ELF-1 (cell line): ENCODE data around the gene CDHR3.
A peak's percentile ranks its signal among the peaks of the same experiment; 100 is the strongest.
"Not testable (repeated sequence)": the region's sequence is repeated elsewhere in the genome, so short reads cannot be mapped to it uniquely, and the experiment has no call there.

ENCODE experiments used
- DNase-seq: peaks from one replicate; pipeline ENCODE4 v3.0.0-alpha.2; 2016; ENCODE audit warnings: low read depth, low spot score

The CDHR3 gene

DNA sequence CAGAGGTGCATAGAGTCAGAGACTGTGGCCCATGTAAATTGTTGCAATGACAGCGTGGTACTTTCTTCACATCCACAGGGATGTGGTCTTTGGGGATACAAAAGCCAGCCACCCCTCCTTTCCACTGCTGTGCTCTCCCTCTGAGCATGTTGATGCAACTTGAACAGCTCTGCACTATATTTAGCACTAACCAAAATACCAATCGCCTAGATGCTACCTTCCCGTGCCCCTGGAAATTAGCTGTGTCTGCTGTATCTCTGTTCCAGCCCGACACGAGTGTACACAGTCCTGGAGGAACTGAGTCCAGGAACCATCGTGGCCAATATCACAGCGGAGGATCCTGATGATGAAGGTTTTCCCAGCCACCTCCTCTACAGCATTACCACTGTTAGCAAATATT, 38.1 kb downstream of the CDHR3 start:
- DNase-seq: no peak

DNA sequence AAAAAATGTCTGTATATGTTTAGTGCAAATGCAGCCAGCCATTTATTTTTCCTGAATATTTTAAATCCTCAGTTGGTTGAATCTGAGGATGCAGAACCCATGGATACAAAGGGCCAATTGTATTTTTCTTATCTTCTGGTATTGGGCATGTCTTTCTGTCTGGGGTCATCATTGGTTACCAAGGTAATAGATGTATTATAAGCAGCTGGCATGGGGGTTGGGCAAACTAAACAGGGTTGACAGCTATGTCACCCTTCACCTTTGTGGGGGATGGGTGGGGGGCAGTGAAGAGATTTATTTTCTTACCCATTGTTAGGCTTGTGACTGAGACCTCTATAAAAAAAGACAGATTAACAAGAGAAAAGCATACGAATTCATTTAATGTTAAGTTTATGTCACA, 38.8 kb downstream of the CDHR3 start:
- no peak for DNase-seq

DNA sequence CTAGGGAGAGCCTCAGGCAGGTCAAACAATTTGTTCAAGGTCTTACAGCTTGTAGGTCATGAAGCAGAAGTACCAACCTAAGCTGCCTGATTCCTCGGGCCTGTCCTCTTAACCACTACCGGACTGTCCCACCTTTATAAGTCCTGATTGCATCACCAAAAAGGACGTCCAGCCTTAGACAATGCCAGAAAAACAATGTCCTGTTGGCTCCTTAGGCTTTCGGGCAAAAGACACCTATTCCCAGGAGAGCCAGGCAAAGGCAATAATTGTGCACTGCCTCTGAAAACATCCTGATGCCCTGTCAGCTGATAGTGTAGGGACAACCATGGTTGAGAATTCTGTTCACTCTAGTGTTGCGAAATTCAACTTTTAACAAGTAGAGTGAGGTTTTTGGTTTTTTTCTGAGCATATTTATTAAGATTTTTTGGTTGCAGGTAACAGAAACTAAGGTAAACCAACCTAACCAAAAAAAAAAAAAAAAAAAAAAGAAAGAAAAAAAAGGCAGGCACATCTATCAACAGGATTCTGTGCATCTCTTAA, 40.5 kb downstream of the CDHR3 start:
- no peak for DNase-seq

DNA sequence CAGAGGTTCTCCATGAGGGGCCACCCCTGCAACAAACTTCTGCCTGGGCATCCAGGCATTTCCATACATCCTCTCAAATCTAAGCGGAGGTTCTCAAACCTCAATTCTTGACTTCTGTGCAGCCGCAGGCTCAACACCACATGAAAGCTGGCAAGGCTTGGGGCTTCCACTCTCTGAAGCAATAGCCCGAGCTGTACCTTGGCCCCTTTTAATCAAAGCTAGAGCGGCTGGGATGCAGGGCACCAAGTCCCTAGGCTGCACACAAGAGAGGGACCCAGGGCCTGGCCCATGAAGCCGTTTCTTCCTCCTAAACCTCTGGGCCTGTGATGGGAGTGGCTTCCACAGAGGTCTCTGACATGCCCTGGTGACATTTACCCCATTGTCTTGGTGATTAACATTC, 43.8 kb downstream of the CDHR3 start:
- no peak for DNase-seq

DNA sequence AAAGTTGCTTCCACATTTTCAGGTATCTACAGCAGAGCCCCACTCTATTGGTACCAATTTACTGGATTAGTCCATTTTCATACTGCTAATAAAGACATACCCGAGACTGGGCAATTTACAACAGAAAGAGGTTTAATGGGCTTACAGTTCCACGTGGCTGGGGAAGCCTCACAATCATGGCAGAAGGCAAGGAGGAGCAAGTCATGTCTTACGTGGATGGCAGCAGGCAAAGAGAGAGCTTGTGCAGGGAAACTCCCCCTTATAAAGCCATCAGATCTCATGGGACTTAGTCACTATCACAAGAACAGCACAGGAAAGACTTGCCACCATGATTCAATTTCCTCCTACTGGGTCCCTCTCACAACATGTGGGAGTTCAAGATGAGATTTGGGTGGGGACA, 44.7 kb downstream of the CDHR3 start:
- DNase-seq: not testable (repeated sequence)

DNA sequence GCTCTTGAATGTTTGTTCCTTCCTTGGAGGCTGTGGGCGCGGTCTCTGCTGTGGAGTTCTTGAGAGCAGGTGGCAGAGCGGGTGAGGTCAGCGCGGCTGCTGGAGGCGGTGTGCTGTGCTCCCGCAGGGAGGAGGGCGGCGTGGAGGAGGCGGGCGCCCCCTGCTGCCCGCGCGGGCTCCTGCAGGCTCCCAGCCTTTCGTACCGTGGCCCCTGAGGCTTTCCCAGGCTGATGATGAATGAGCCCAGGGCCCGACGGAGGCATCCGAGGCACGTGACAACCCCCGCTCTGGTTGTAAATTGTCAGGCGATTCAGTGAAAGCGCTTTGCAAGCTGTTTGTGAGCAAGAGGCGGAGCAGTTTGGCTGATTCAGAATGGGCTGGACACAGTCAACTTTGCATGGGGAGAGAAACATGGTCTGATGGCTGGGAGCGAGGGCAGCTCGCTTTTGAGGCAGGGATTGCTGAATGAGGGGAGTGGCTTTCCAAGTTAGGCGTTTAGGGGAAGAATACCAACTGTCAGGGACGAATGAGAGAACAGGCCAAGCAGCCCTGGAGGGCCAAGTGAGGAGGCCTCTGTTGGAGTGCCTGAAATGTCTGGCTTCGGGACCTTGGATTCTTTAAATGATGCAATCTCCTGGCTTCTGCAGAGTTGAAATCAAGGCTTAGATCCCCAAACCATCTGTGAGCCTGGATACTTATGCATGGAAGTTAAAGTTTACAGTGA, 46.6 kb downstream of the CDHR3 start:
- DNase-seq: peak; percentile 100

DNA sequence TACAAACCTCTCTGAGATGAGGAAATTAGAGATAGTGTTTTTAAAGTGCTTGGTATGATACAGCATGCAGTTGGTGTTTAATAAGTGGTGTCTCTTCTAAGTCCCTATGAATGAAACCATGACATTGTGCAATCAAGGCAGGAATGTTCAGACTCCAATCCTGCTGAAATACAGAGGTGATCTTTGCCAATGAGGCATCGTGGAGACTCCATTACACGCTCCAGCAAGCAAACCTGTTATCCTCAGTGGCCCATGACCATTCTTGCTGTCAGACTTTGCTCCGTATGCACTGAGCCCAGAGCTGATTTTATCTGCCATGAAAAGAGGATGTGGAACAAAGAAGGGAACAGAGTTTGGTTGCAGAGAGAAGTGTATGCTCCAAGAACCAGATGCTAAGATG, 47.3 kb downstream of the CDHR3 start:
- no peak for DNase-seq

DNA sequence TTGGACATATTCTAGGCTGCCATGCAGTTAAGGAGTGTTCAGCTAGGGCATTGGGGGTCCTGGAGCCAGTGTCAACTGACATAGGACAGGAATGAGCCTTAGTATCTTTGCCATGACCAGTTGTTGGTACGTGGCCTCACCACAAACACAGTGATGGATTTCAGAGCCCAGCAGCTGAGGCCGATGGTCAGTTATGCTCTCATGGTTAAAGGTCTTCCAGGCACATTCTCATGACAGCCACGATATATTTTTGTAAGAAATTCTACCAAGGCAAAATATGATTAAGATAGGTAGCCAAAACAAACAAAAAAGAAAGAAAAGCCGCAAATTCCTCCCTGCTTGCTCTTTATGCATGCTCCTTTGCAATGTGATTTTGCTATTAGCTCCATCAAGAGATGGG, 47.8 kb downstream of the CDHR3 start:
- no peak for DNase-seq

DNA sequence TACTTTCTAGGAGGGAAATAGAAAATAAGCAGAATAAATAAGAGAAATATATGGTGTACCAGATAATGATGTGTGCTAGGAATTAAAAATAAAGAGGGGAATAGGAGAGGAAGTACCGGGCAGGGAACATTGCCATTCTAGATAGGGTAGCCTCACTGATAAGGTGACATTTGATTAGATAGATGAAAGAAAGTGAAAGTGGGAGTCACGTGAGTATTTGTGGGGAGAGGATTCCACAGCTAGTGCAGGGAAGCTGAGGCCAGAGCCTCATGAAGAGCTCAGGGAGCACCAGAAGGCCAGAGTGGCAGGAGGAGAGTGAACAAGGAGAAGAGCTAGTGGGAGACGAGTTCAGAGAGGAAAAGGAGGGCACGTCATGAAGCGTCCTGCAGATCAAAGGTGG, 49.1 kb downstream of the CDHR3 start:
- no peak for DNase-seq

DNA sequence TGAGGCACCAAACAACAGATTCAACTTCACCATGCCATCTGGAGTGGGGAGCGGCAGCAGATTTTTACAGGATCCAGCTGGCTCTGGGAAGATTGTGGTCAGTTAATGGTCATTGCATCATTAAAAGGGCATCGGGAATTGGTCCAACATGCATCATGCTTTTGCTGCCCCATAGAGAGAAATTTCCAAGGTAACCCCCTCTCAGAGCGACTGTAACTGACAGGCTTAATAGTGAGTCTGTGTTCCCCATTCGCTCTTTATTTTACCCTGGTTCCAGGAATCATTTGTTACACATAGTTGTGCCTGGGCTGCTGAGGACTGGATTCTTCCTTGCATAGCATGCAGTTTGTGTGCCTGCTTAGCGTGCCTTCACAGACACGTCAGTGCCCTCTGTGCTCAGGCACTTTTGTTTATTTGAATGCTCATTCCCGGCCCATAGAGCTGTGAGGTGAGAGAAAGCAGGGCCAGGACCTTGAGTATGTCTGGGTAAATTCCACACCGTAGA, 49.9 kb downstream of the CDHR3 start:
- no peak for DNase-seq

DNA sequence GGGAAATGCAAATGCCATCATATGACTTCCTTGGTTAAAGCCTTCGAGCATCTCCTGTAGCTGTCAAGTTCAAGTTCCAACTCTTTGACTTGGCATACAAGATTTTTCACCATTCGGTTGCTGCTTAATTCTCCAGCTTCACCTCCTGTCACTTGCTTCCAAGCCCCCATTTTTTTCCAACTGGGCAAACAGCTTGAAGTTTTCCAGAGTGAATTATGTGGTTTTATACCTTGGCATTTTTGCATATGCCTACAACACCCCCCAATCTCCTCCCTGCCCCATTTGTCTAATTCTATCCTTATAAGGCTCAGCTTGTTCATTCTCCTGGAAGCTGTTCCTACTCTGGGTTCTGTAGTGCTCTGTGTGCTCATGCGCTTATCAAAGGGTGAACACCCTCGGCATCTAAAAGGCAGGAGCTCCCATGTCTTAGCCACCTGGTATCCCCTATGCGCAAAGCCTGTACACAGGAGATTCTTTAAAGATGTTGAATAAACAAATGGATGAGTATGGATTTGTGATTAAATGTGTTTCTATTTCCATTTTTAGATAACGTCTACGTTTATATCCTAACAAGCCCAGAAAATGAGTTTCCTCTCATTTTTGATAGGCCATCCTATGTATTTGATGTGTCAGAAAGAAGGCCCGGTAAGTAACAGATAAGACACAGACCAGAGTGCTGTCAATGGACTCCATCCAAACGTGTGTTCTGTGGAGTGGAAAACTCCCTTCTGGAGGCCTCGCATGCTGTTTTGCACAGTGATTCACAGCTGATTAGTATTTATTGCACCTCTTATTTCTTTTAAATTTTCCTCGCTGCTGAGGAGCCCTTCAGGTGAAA, 52.5 kb downstream of the CDHR3 start:
- no peak for DNase-seq

DNA sequence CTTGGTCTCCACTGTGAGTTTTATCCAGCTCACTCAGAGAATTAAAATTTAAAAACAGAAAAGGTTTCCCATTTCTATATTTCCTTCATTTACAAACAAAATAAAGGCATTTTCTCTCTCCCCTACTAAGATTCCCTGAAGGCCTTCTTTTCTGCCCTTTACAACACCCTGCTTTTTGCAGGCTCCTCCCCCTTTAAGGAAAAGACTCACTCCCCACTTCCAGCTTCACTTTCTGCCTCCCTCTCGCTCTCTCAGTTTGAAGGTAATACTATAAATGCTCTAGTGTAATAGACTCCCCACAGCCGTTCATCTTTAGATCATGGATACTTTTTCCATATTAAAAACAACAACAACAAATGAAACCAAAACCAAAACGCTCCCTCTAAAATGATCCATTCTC, 53.3 kb downstream of the CDHR3 start:
- no peak for DNase-seq

DNA sequence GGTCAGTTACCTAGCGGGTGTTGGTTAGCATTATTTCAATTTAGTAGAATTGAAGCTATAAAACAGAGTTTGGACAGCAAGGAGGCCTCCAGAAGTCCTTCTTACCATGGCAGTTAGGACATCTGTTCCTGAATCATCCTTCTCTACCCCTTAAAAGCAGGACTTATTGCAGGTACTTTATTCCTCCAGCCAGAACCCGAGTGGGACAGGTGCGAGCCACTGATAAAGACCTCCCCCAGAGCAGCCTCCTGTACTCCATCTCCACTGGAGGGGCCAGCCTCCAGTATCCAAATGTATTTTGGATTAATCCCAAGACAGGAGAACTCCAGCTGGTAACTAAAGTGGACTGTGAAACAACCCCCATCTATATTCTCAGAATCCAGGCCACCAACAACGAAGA, 54.6 kb downstream of the CDHR3 start:
- DNase-seq: no peak

DNA sequence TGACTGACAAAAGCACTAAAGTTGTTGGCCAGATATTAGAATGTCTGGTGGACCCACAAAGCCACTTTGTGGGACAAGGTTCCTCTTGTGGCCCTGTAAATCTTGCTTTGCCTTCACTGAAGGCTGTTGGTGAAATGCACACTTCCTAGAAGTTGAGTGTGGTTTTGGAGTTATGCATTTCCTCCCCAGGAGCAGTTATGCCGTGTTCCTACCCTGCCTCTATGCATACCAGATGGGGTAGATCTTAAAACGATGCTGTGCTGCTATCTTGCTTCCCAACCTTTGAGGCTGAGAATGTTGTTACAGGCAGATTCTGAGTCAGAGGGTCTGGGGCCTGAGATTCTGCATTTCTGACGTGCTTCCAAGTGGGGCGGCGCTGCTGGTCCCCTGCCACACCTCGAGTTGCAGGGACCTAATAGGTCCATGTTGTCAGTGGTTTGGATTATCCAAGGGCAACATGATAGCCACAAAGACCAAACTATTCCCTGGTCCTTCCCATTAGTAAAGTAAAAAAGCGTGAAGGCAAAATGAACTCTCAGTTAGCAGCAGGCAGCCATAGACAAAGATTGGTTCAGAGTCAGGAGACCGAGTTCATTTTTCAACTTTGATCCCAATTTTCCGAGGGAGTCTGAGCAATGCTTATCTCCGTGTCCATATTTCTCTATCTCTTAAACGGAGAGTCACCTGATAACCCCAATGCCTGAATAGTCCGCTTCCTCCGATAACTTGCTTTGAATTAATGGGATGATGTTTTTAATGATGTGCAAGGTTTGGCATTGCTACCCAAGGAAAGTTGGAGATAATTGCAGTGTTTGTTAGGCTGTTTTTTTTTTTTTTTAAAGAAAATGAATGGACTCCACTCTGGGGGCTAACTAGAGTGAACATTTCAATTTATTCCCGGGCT, 55.8 kb downstream of the CDHR3 start:
- DNase-seq: no peak

DNA sequence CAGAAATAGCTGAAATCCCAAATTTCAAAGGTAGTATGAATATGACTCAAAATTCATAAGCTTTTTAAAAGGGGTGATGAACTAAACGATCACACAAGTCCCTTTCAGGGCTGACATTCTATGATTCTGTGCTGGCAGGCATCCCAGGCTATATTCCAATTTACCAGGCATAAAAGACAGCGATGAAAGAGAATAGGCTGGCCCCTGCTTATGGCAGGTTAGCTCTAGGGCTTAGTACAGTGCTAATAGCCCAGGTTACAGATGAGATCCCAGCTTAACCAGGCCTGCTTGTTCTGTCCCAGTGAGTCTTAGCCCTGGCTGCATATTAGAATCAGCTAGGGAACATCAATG, 56.4 kb downstream of the CDHR3 start:
- no peak for DNase-seq

DNA sequence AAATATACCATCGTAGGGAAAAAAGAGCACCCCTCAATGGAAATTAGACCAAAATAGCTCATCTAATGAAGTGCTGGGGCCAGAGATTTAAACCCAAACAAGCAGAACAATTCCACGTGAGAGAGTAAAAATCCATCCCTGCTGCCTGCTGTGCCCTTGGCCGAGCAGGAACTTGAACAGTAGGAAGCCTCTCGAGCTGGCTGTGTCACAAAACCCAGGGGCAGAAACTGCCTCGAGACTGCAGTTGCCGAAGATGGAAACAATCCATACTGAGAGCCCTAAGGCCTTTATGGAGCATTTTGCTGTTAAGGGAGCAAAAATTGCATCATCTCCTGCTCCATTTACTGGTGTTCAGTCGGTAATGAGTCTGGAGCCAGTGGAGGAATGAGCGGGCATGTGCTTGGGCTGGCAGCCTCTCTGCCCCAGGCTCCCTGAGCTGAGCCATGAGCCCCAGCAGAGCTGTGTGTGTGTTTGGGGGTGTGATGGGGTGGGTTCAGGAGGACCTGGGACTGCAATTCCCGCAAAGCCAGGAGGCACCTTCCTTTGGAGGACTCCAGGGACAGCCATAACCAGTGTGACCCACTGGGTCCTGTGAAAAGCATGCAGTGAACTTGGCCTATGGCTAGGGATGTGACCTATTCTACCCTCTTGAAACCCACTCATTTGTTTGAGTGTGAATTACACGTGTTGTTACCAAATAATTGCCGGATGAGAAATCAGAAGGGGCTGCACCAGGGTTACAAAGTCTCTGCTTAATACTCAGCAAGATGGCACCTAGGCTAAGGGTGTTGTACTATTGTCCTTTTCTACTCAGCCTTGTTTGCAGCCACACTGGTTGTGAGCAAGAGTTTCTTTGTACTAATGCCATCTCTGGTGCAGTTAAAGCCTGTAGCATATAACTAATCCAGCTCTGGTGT, 58.3 kb downstream of the CDHR3 start:
- peak; percentile 34 for DNase-seq

DNA sequence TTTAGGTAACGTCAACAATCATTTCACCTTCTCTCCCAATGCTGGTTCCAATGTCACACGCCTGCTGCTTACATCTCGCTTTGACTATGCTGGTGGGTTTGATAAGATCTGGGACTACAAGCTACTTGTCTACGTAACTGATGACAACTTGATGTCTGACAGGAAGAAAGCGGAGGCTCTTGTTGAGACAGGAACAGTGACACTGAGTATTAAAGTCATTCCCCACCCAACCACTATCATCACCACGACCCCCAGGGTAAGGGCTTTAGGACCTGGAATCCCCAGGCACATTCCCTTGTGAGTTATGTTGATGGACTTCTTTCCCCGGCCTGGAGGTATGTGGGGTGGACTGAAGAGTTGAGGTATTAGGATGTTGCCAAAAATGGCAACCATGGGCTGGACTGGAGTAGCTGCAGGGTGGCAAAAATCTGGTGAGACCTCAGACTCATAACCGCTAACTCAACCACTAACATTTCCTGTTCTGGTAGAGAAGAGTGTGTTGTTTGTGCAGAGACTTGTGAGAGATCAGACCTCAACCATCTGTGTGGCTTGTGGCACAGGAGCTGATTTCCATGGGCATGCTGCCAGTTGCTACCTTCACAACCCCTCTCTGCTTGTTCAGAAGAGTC, 59.2 kb downstream of the CDHR3 start:
- peak; percentile 33 for DNase-seq

DNA sequence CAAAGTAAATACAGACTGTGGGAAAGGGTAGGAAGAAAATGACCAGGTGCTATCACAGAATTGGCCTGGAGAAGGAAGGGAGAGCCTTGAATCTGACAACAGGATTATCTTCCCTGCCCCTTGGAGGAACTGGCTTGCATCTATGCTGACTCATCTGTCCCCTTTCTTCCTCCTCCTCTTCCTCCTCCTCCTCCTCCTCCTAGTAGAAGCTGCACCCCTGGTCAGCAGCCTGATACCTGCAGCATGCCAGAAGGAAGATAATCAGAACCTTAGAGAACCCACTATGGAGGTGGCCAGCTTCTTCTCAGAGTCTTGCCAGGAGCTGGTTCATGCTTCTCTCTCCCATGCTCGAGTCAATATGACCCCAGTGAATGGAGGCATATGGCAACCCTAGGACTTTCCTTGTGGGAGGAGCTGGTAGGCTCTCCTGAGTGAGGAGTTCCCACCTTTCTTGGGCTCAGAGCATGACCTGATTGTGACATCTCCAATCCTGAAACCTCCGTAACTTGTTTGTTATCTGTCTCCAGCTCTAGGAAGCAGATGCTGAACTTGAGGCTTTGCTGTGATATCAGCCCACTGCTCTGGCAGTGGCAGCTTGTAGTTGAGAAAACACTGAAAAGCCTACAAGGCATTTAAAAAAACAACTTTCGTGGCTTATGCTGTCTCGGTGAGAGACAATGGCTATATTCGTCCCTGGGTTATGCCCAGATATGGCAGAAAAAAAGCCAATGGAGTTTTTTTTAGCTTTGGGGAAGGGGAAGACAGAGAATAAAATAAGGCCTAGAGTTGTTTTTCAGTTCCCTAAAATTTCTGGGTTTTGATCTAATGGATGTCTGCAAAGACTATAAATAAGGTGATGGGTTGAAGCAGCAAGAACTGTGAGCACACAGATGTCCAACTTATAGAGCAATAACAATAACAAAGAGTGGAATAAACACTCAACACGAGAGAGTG, 60.6 kb downstream of the CDHR3 start:
- no peak for DNase-seq

DNA sequence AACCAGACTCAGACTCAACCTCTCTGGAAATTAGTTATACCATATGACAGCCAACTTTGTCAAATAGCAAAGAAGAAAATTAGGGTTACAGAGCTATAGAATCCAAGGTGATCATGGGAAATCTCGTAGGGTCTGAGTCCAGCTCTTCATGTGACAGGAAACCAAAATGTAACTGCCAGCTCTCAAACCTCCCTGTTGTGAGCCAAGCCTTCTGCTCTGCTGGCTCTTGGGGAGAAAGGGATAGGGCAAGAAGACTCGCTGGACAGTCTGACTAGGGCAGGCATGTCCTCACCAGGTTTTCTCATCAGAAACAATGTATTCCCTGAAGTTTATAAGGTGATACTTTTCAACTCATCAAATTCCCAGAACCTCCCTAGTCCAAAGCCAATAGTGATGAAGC, 63.0 kb downstream of the CDHR3 start:
- no peak for DNase-seq
